Endothelial cell of umbilical vein (primary cell): ENCODE measurements around the gene ESRRB. TPM values are rescaled to one million over a fixed set of nuclear protein-coding genes. Genes with fewer than 3 reads are reported as not detected.

ENCODE experiments used
- BruUV-seq: library from RNA; stranded (reverse); fragments of 400-500 nt; replicated peaks from 2 replicates; lab custom pipeline; 2021; lab: Mats Ljungman, UMichigan
- CTCF ChIA-PET: fragments of 300-600, 350-600 bp; sonication (Branson Sonifier 250); formaldehyde crosslinking; loops from one replicate; lab custom pipeline; 2021; ENCODE audit warnings: antibody characterized with exemption, inconsistent platforms; lab: Charles Lee
- POLR2A ChIA-PET: fragments of 300-600, 350-600 bp; sonication (Branson Sonifier 250); formaldehyde crosslinking; loops from one replicate; lab custom pipeline; 2021; ENCODE audit warnings: antibody characterized with exemption, inconsistent platforms; lab: Charles Lee
- DNase-seq: peaks from one replicate; pipeline ENCODE4 v3.0.0-alpha.2; 2011; ENCODE audit warnings: low read depth, low spot score
- FAIRE-seq: peaks from 2 replicates; lab custom pipeline; 2011; peaks lifted over from hg19 to GRCh38; lab: Jason Lieb, UNC
- H2AFZ ChIP-seq: 2 replicates; pipeline ENCODE4 v1.6.0; 2012; ENCODE audit warnings: low read depth, low read length, control low read depth, inconsistent platforms
- H3K27ac ChIP-seq: 2 replicates; pipeline ENCODE4 v1.5.1; 2011; ENCODE audit warnings: low read depth, mild to moderate bottlenecking, control low read depth, low read length, moderate library complexity; ENCODE audit not compliant: insufficient read depth
- H3K27me3 ChIP-seq, 2 experiments: 2 replicates each; pipeline versions ENCODE4 v1.6.0 to v1.6.1; 2011; ENCODE audit warnings: low read length in 2 of 2, mixed read lengths in 1 of 2; ENCODE audit not compliant: control insufficient read depth in 2 of 2, insufficient read depth in 2 of 2
- H3K36me3 ChIP-seq, 2 experiments: 2 replicates in 1 of 2; 3 replicates in 1 of 2; pipeline ENCODE4 v1.5.1; 2011; ENCODE audit warnings: low read length in 2 of 2, mild to moderate bottlenecking in 1 of 2, moderate library complexity in 1 of 2; ENCODE audit not compliant: control insufficient read depth in 2 of 2, insufficient read depth in 2 of 2; ENCODE audit errors: extremely low read depth in 1 of 2
- H3K4me1 ChIP-seq: 3 replicates; pipeline ENCODE4 v1.5.1; 2011; ENCODE audit warnings: mild to moderate bottlenecking, low read length; ENCODE audit not compliant: control insufficient read depth, insufficient read depth; ENCODE audit errors: extremely low read depth
- H3K4me2 ChIP-seq: 2 replicates; pipeline ENCODE4 v1.6.1; 2011; ENCODE audit warnings: low read length, control low read depth, mixed read lengths; ENCODE audit not compliant: insufficient read depth
- H3K4me3 ChIP-seq, 3 experiments: fragments of 200-600 bp in 1 of 3; sonication (generic), shearing (Covaris generic) in 1 of 3; replicated peaks in 1 of 3; 2 replicates each; pipeline ENCODE4 v1.5.1; 2011 to 2016; ENCODE audit warnings: control low read depth in 3 of 3, low read length in 3 of 3, mild to moderate bottlenecking in 2 of 3, inconsistent platforms in 1 of 3, low read depth in 1 of 3, moderate library complexity in 1 of 3; ENCODE audit not compliant: insufficient read depth in 1 of 3
- H3K79me2 ChIP-seq: 2 replicates; pipeline ENCODE4 v1.6.0; 2012; ENCODE audit warnings: low read length, inconsistent platforms; ENCODE audit not compliant: control insufficient read depth, insufficient read depth
- H3K9ac ChIP-seq: replicated peaks from 2 replicates; pipeline ENCODE3; 2011; ENCODE audit warnings: low read length, control low read depth; ENCODE audit not compliant: insufficient read depth; ENCODE audit errors: extremely low read depth
- H3K9me1 ChIP-seq: replicated peaks from 3 replicates; pipeline ENCODE4 v1.6.0; 2011; ENCODE audit warnings: mild to moderate bottlenecking, low read length; ENCODE audit not compliant: control insufficient read depth, insufficient read depth; ENCODE audit errors: extremely low read depth
- H3K9me3 ChIP-seq: replicated peaks from 2 replicates; pipeline ENCODE4 v1.5.1; 2012; ENCODE audit warnings: low read length, inconsistent platforms; ENCODE audit not compliant: control insufficient read depth, insufficient read depth
- H4K20me1 ChIP-seq: replicated peaks from 2 replicates; pipeline ENCODE3; 2011; ENCODE audit warnings: mild to moderate bottlenecking, low read length; ENCODE audit not compliant: control insufficient read depth, insufficient read depth; ENCODE audit errors: extremely low read depth
- CTCF ChIP-seq, 2 donors: IDR thresholded peaks; 1 replicate in 1 of 2; 2 replicates in 1 of 2; pipeline ENCODE4 v1.5.1; 2011; ENCODE audit warnings: low read length in 2 of 2, mild to moderate bottlenecking in 2 of 2, moderate library complexity in 2 of 2, control low read depth in 1 of 2, inconsistent platforms in 1 of 2, low read depth in 1 of 2; ENCODE audit not compliant: insufficient read depth in 1 of 2; ENCODE audit errors: extremely low read depth in 1 of 2
- EZH2 ChIP-seq: IDR thresholded peaks from 2 replicates; pipeline ENCODE4 v1.6.1; 2012; ENCODE audit warnings: borderline replicate concordance, low read depth, mild to moderate bottlenecking, moderate library complexity, low read length, inconsistent platforms; ENCODE audit not compliant: severe bottlenecking
- FOS ChIP-seq: IDR thresholded peaks from 2 replicates; pipeline ENCODE4 v1.6.1; 2011; ENCODE audit warnings: mild to moderate bottlenecking, low read length, moderate library complexity, borderline replicate concordance; ENCODE audit not compliant: insufficient read depth
- GATA2 ChIP-seq: IDR thresholded peaks from 2 replicates; pipeline ENCODE4 v1.7.0; 2011; ENCODE audit warnings: low read depth, mild to moderate bottlenecking, moderate library complexity, mixed read lengths, low read length; ENCODE audit not compliant: insufficient read length, insufficient read depth
- JUN ChIP-seq: IDR thresholded peaks from 2 replicates; pipeline ENCODE4 v1.6.1; 2011; ENCODE audit warnings: borderline replicate concordance, low read depth; ENCODE audit not compliant: insufficient read length, insufficient read depth
- MAX ChIP-seq: IDR thresholded peaks from 2 replicates; pipeline ENCODE4 v1.6.1; 2011; ENCODE audit not compliant: insufficient read depth, insufficient read length
- MYC ChIP-seq: IDR thresholded peaks from one replicate; pipeline ENCODE4 v1.6.1; 2011; ENCODE audit warnings: mild to moderate bottlenecking, low read depth, low read length
- POLR2A ChIP-seq: IDR thresholded peaks from 2 replicates; pipeline ENCODE4 v1.6.1; 2012; ENCODE audit warnings: low read depth, mild to moderate bottlenecking, control low read depth, low read length
- POLR2AphosphoS5 ChIP-seq: IDR thresholded peaks from 2 replicates; pipeline ENCODE4 v1.6.1; 2012; ENCODE audit warnings: low read depth, mild to moderate bottlenecking, control low read depth, low read length, moderate library complexity; ENCODE audit not compliant: insufficient read depth
- dilution Hi-C: fragments of 300-500 bp; cut with MboI; formaldehyde crosslinking; loops from one replicate; pipeline ENCODE4 v1.15.0; 2019; ENCODE audit warnings: low sequenced_read_pairs; ENCODE audit not compliant: extremely low pct_ligation_motif_present
- intact Hi-C: fragments of 100-400 bp; cut with micrococcal nuclease; formaldehyde crosslinking; loops from one replicate; pipeline ENCODE4 v1.10.0; 2022
- polyA plus RNA-seq, 4 experiments: library from polyadenylated mRNA; depleted of rRNA in 3 of 4; stranded (reverse) in 3 of 4; unstranded in 1 of 4; fragments of >200 nt; gene quantifications; 2 replicates each; pipeline versions ENCODE4 v1.2.1 to v1.2.3, GENCODE V29; 2011 to 2012; ENCODE audit warnings: missing spikeins in 1 of 4
- total RNA-seq: library from RNA; stranded (reverse); gene quantifications from 2 replicates; pipeline ENCODE4 v1.2.3, GENCODE V29; 2021

ESRRB gene
- total and polyA plus RNA-seq, 2 donors (not counting 3 experiments of a cell fraction or from before 2014, with no cell fraction given): not detected

- H3K9me1 ChIP-seq: no peaks in the 10 kb centered on the region
- TF ChIP-seq POLR2A (no peak), POLR2AphosphoS5 (no peak), JUN (no peak), MAX (no peak), FOS (no peak), EZH2 (no peak), MYC (no peak), CTCF (IDR thresholded peaks at IDR 0.05; ENCODE audit: extremely low read depth in 1 of 2, insufficient read depth in 1 of 2, low read depth in 1 of 2, low read length in 2 of 2) (no peak), GATA2 (no peak)
- POLR2A ChIA-PET: no interaction called here
- H3K27ac ChIP-seq: no peak overlapping the region
- H3K36me3 ChIP-seq: no peaks in the 10 kb centered on the region
- CTCF ChIA-PET: interaction anchor here (1.3 kb wide), 1 partner anchor 32 kb away, joined by 3 read pairs; no protein-coding TSS in a partner anchor
- no peaks in the 10 kb centered on the region for H3K4me1 ChIP-seq
- no peaks in the 10 kb centered on the region for H3K79me2 ChIP-seq
- no peaks in the 10 kb centered on the region for H4K20me1 ChIP-seq
- DNase-seq: no peak
- no peaks in the 10 kb centered on the region for H3K9me3 ChIP-seq
- no peak for FAIRE-seq
- BruUV-seq: no TSS peak
- H2AFZ ChIP-seq: no peak overlapping the region
- no peak overlapping the region for H3K4me2 ChIP-seq
- intact Hi-C loops (no loop called here), dilution Hi-C loops (no loop called here)
- H3K4me3 ChIP-seq: no peak overlapping the region
- no peak overlapping the region for H3K9ac ChIP-seq
- no peaks in the 10 kb centered on the region for H3K27me3 ChIP-seq
Measured at GRCh38 chr14:76498976-76499375, 123.0 kb downstream of the ESRRB start.
